Large intestine (tissue), 3 donors: ENCODE measurements around the gene MAN1C1. TPM values are rescaled to one million over a fixed set of nuclear protein-coding genes. Genes with fewer than 3 reads are reported as not detected.
"Not testable (repeated sequence)": the region's sequence is repeated elsewhere in the genome, so short reads cannot be mapped to it uniquely, and the experiment has no call there.

Source experiments
- DNase-seq, 2 donors: peaks; one replicate each; pipeline versions ENCODE4 v3.0.0 to v3.0.0-alpha.2; 2013
- H3K27ac ChIP-seq: one replicate; pipeline ENCODE4 v1.5.1; 2013; ENCODE audit warnings: low read length
- H3K27me3 ChIP-seq: 2 replicates; pipeline ENCODE4 v1.6.1; 2013; ENCODE audit warnings: low read length; ENCODE audit not compliant: control insufficient read depth, insufficient read depth
- H3K36me3 ChIP-seq: 2 replicates; pipeline ENCODE4 v1.6.1; 2013; ENCODE audit warnings: low read length; ENCODE audit not compliant: control insufficient read depth, insufficient read depth
- H3K4me1 ChIP-seq: one replicate; pipeline ENCODE4 v1.6.1; 2013; ENCODE audit warnings: low read length; ENCODE audit not compliant: control insufficient read depth, insufficient read depth
- H3K4me3 ChIP-seq: one replicate; pipeline ENCODE4 v1.5.1; 2013; ENCODE audit warnings: low read length
- H3K9me3 ChIP-seq: one replicate; pipeline ENCODE4 v1.6.1; 2013; ENCODE audit warnings: mild to moderate bottlenecking, low read depth, low read length, moderate library complexity; ENCODE audit not compliant: control insufficient read depth
- WGBS: methylation state at CpG from one replicate; pipeline ENCODE4 v1.1.5; 2013; ENCODE audit warnings: low lambda C conversion rate; ENCODE audit not compliant: insufficient coverage; 5-methylcytosine and 5-hydroxymethylcytosine counted together
- polyA plus RNA-seq: library from polyadenylated mRNA; unstranded; fragments of 120-200 nt; gene quantifications from one replicate; pipeline ENCODE4 v1.2.1, GENCODE V29; 2013

The MAN1C1 gene
- polyA plus RNA-seq, 1 donor = 21.2 TPM

- 100% methylated on average over 1 of the region's 4 CpGs for WGBS
- not testable (repeated sequence) for H3K4me3 ChIP-seq, DNase-seq, H3K27me3 ChIP-seq, H3K27ac ChIP-seq, H3K9me3 ChIP-seq, H3K36me3 ChIP-seq
- H3K4me1 ChIP-seq = peaks cover 27% of the 10 kb centered on the region
Observed at GRCh38 chr1:25696643-25697042, 80.1 kb downstream of the MAN1C1 start.

- no peak overlapping the region for H3K27ac ChIP-seq
- no CpG with 5 or more reads among the region's 10 CpGs for WGBS
Observed at GRCh38 chr1:25697435-25698217, 81.0 kb downstream of the MAN1C1 start.

GRCh38 chr1:25698252-25698651, 81.7 kb downstream of the MAN1C1 start:
- no peaks in the 10 kb centered on the region for H3K36me3 ChIP-seq
- WGBS = no CpG with 5 or more reads among the region's 10 CpGs
- H3K4me1 ChIP-seq = peaks cover 27% of the 10 kb centered on the region
- no peaks in the 10 kb centered on the region for H3K27me3 ChIP-seq
- H3K9me3 ChIP-seq = no peaks in the 10 kb centered on the region
- no peak overlapping the region for H3K4me3 ChIP-seq
- H3K27ac ChIP-seq = no peak overlapping the region
- DNase-seq = no peak

More at GRCh38 chr1:25697435-25698217, 81.0 kb downstream of the MAN1C1 start:
- H3K4me3 ChIP-seq = no peak overlapping the region
- no peaks in the 10 kb centered on the region for H3K36me3 ChIP-seq
- no peak for DNase-seq
- peaks cover 27% of the 10 kb centered on the region for H3K4me1 ChIP-seq
- H3K9me3 ChIP-seq = no peaks in the 10 kb centered on the region
- H3K27me3 ChIP-seq = no peaks in the 10 kb centered on the region

- H3K27ac ChIP-seq = peak overlapping the region; percentile 35
- not testable (repeated sequence) for H3K9me3 ChIP-seq, H3K27me3 ChIP-seq, H3K4me3 ChIP-seq, DNase-seq, H3K36me3 ChIP-seq
- peaks cover 23% of the 10 kb centered on the region for H3K4me1 ChIP-seq
- WGBS = no CpG with 5 or more reads among the region's 8 CpGs
Observed at GRCh38 chr1:25699059-25699458, 82.5 kb downstream of the MAN1C1 start.

GRCh38 chr1:25699500-25700143, 83.0 kb downstream of the MAN1C1 start:
- peak overlapping the region; percentile 35 for H3K27ac ChIP-seq
- H3K27me3 ChIP-seq = no peaks in the 10 kb centered on the region
- H3K9me3 ChIP-seq = no peaks in the 10 kb centered on the region
- H3K4me1 ChIP-seq = peaks cover 17% of the 10 kb centered on the region
- 20% methylated on average over 1 of the region's 10 CpGs for WGBS
- no peak for DNase-seq
- H3K36me3 ChIP-seq = no peaks in the 10 kb centered on the region
- no peak overlapping the region for H3K4me3 ChIP-seq

- WGBS = no CpG with 5 or more reads among the region's 3 CpGs
- Histone ChIP-seq H3K4me1 (peaks cover 15% of the 10 kb centered on the region), H3K4me3 (no peak overlapping the region), H3K9me3 (no peaks in the 10 kb centered on the region), H3K27me3 (no peaks in the 10 kb centered on the region), H3K27ac (peak overlapping the region; percentile 6), H3K36me3 (no peaks in the 10 kb centered on the region)
- DNase-seq = no peak
Observed at GRCh38 chr1:25700144-25700523, 83.5 kb downstream of the MAN1C1 start.

- WGBS = no CpG with 5 or more reads among the region's 7 CpGs
- peak overlapping the region; percentile 6 for H3K27ac ChIP-seq
- no peaks in the 10 kb centered on the region for H3K27me3 ChIP-seq
- DNase-seq = no peak
- H3K36me3 ChIP-seq = no peaks in the 10 kb centered on the region
- H3K9me3 ChIP-seq = no peaks in the 10 kb centered on the region
- H3K4me3 ChIP-seq = no peak overlapping the region
- H3K4me1 ChIP-seq = peaks cover 11% of the 10 kb centered on the region
Observed at GRCh38 chr1:25700626-25701025, 84.0 kb downstream of the MAN1C1 start.

GRCh38 chr1:25701030-25701785, 84.6 kb downstream of the MAN1C1 start:
- Histone ChIP-seq H3K27ac (no peak overlapping the region), H3K36me3 (no peaks in the 10 kb centered on the region), H3K4me3 (no peak overlapping the region), H3K27me3 (no peaks in the 10 kb centered on the region), H3K4me1 (peaks cover 7% of the 10 kb centered on the region), H3K9me3 (no peaks in the 10 kb centered on the region)
- DNase-seq = no peak
- WGBS = 80% methylated on average over 1 of the region's 9 CpGs

- Histone ChIP-seq H3K4me1 (peaks cover 7% of the 10 kb centered on the region), H3K27me3 (no peaks in the 10 kb centered on the region), H3K4me3 (no peak overlapping the region), H3K36me3 (no peaks in the 10 kb centered on the region), H3K9me3 (no peaks in the 10 kb centered on the region), H3K27ac (no peak overlapping the region)
- WGBS = no CpG with 5 or more reads among the region's 11 CpGs
- no peak for DNase-seq
Observed at GRCh38 chr1:25702101-25702775, 85.6 kb downstream of the MAN1C1 start.

- DNase-seq = no peak
- Histone ChIP-seq H3K4me3 (no peak overlapping the region), H3K27me3 (no peaks in the 10 kb centered on the region), H3K27ac (no peak overlapping the region), H3K9me3 (no peaks in the 10 kb centered on the region), H3K36me3 (no peaks in the 10 kb centered on the region), H3K4me1 (peaks cover 7% of the 10 kb centered on the region)
- WGBS = no CpG with 5 or more reads among the region's 5 CpGs
Observed at GRCh38 chr1:25703041-25703440, 86.5 kb downstream of the MAN1C1 start.
